ENCODE data around the gene CUX1.
"Not testable (repeated sequence)": the region's sequence is repeated elsewhere in the genome, so short reads cannot be mapped to it uniquely, and the experiment has no call there.

The CUX1 gene

DNA sequence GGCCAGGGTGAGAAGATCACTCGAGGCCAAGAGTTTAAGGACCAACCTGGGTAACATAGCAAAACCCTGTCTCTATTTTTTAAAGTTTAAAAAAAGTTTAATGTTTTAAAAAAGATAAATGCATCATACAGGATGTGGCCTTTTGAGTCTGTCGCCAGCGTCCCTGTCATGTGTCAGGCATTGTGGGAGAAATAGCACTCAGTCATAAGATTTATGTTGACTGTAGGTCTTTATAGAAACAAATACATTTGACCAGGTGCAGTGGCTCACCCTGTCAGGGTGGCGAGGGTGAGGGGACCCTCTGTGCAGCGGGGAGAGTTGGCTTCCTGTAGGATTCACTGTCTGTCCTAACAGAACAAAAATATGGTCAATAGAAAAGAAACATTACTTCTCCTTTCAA, 405.8 kb downstream of the CUX1 start:
- no peak overlapping the region for H3K4me3 ChIP-seq (ENCODE audit: control insufficient read depth, low read depth, low read length)
- TF ChIP-seq CTCF (conservative IDR thresholded peaks at IDR 0.05; ENCODE audit: control insufficient read depth, insufficient read depth, low read depth, low read length): no peak
- no peak for DNase-seq (ENCODE audit: low read depth)

DNA sequence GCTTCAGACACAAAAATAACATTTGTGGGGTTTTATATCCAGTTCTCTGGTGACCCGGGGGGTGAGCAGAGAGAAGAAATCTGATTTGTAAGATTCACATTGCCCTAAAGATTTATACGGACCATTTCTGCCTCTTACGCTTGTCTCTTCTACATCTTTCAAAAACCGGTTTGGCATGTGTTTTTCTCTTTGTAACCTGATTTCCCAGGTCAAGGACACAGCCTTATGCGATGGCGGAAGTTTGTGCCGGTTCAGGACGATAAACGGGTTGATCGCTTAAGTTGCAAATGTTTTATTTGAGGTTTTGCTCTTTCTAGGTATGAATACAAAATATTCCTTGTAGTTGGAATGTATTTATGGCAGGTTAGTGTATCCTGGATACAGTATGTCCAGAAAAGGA, 407.6 kb downstream of the CUX1 start:
- no peak overlapping the region for H3K4me3 ChIP-seq (ENCODE audit: control insufficient read depth, low read depth, low read length)
- no peak for DNase-seq (ENCODE audit: low read depth)
- no peak for TF ChIP-seq CTCF (conservative IDR thresholded peaks at IDR 0.05; ENCODE audit: control insufficient read depth, insufficient read depth, low read depth, low read length)

DNA sequence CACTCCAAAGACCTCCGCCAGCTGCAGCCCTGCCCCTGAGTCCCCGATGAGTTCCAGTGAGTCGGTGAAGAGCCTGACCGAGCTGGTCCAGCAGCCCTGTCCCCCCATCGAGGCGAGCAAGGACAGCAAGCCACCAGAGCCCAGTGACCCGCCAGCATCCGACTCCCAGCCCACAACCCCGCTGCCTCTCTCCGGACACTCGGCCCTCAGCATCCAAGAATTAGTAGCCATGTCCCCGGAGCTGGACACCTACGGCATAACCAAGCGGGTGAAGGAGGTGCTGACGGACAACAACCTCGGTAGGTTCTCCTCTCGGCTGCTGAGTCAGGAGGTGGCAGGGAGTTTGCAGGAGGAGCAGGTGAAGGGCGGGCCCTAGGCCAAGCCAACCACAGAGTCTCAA, 409.9 kb downstream of the CUX1 start:
- no peak for TF ChIP-seq CTCF (conservative IDR thresholded peaks at IDR 0.05; ENCODE audit: control insufficient read depth, insufficient read depth, low read depth, low read length)

GRCh38 chr7:102228935-102229334, 411.5 kb downstream of the CUX1 start:
- H3K4me3 ChIP-seq (ENCODE audit: control insufficient read depth, low read depth, low read length): no peak overlapping the region
- DNase-seq (ENCODE audit: low read depth): no peak

More for the DNA sequence above, 409.9 kb downstream of the CUX1 start:
- no peak overlapping the region for H3K4me3 ChIP-seq (ENCODE audit: control insufficient read depth, low read depth, low read length)
- no peak for DNase-seq (ENCODE audit: low read depth)

DNA sequence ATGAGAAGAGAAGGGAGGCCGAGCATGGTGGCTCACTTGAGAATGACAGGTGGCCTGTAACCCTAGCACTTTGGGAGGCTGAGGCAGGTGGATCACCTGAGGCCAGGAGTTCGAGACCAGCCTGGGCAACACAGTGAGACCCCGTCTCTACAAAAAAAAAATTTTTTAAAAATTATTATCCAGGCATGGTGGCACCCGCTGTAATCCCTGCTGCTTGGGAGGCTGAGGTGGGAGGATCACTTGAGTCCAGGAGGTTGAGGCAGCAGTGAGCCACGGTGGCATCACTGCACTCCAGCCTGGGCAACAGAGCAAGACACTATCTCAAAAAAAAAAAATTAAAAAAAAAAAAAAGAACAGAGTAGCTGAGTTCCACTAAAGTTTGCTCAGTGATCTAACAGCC, 412.7 kb downstream of the CUX1 start:
- not testable (repeated sequence) for DNase-seq (ENCODE audit: low read depth); H3K4me3 ChIP-seq (ENCODE audit: control insufficient read depth, low read depth, low read length)

More at GRCh38 chr7:102228935-102229334, 411.5 kb downstream of the CUX1 start:
- TF ChIP-seq CTCF (conservative IDR thresholded peaks at IDR 0.05; ENCODE audit: control insufficient read depth, insufficient read depth, low read depth, low read length): no peak

DNA sequence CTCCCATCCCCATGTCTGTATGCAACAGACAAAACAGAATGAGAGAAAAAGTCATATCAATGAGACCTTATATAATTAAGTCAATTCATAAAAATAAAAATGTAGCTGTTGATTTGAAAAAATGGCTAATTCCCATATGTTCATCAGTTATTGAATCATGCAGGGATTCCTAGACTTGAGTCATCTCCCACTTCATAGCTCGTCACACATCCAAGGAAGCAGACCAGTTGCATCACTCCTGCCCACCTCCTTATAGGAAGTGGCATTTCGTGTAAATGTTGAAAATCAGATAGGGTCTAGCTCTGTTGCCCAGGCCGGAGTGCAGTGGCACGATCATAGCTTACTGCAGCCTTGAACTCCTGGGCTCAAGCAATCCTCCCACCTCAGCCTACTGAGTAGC, 413.2 kb downstream of the CUX1 start:
- no peak overlapping the region for H3K4me3 ChIP-seq (ENCODE audit: control insufficient read depth, low read depth, low read length)
- no peak for TF ChIP-seq CTCF (conservative IDR thresholded peaks at IDR 0.05; ENCODE audit: control insufficient read depth, insufficient read depth, low read depth, low read length)
- DNase-seq (ENCODE audit: low read depth): peak; percentile 73

- TF ChIP-seq CTCF (conservative IDR thresholded peaks at IDR 0.05; ENCODE audit: control insufficient read depth, insufficient read depth, low read depth, low read length): no peak
- no peak overlapping the region for H3K4me3 ChIP-seq (ENCODE audit: control insufficient read depth, low read depth, low read length)
- no peak for DNase-seq (ENCODE audit: low read depth)
Measured at GRCh38 chr7:102232611-102233286, 415.3 kb downstream of the CUX1 start.

Data from fibroblast of mammary gland (primary cell).